Endothelial cell of umbilical vein (primary cell): ENCODE measurements around the gene SPOCD1. TPM values are rescaled to one million over a fixed set of nuclear protein-coding genes. Genes with fewer than 3 reads are reported as not detected.

ENCODE experiments used
- BruUV-seq: library from RNA; stranded (reverse); fragments of 400-500 nt; replicated peaks from 2 replicates; lab custom pipeline; 2021; lab: Mats Ljungman, UMichigan
- CTCF ChIA-PET: fragments of 300-600, 350-600 bp; sonication (Branson Sonifier 250); formaldehyde crosslinking; loops from one replicate; lab custom pipeline; 2021; ENCODE audit warnings: antibody characterized with exemption, inconsistent platforms; lab: Charles Lee
- POLR2A ChIA-PET: fragments of 300-600, 350-600 bp; sonication (Branson Sonifier 250); formaldehyde crosslinking; loops from one replicate; lab custom pipeline; 2021; ENCODE audit warnings: antibody characterized with exemption, inconsistent platforms; lab: Charles Lee
- DNase-seq: peaks from one replicate; pipeline ENCODE4 v3.0.0-alpha.2; 2011; ENCODE audit warnings: low read depth, low spot score
- FAIRE-seq: peaks from 2 replicates; lab custom pipeline; 2011; peaks lifted over from hg19 to GRCh38; lab: Jason Lieb, UNC
- H2AFZ ChIP-seq: 2 replicates; pipeline ENCODE4 v1.6.0; 2012; ENCODE audit warnings: low read depth, low read length, control low read depth, inconsistent platforms
- H3K27ac ChIP-seq: 2 replicates; pipeline ENCODE4 v1.5.1; 2011; ENCODE audit warnings: low read depth, mild to moderate bottlenecking, control low read depth, low read length, moderate library complexity; ENCODE audit not compliant: insufficient read depth
- H3K27me3 ChIP-seq, 2 experiments: 2 replicates each; pipeline versions ENCODE4 v1.6.0 to v1.6.1; 2011; ENCODE audit warnings: low read length in 2 of 2, mixed read lengths in 1 of 2; ENCODE audit not compliant: control insufficient read depth in 2 of 2, insufficient read depth in 2 of 2
- H3K36me3 ChIP-seq, 2 experiments: 2 replicates in 1 of 2; 3 replicates in 1 of 2; pipeline ENCODE4 v1.5.1; 2011; ENCODE audit warnings: low read length in 2 of 2, mild to moderate bottlenecking in 1 of 2, moderate library complexity in 1 of 2; ENCODE audit not compliant: control insufficient read depth in 2 of 2, insufficient read depth in 2 of 2; ENCODE audit errors: extremely low read depth in 1 of 2
- H3K4me1 ChIP-seq: 3 replicates; pipeline ENCODE4 v1.5.1; 2011; ENCODE audit warnings: mild to moderate bottlenecking, low read length; ENCODE audit not compliant: control insufficient read depth, insufficient read depth; ENCODE audit errors: extremely low read depth
- H3K4me2 ChIP-seq: 2 replicates; pipeline ENCODE4 v1.6.1; 2011; ENCODE audit warnings: low read length, control low read depth, mixed read lengths; ENCODE audit not compliant: insufficient read depth
- H3K4me3 ChIP-seq, 3 experiments: fragments of 200-600 bp in 1 of 3; sonication (generic), shearing (Covaris generic) in 1 of 3; replicated peaks in 1 of 3; 2 replicates each; pipeline ENCODE4 v1.5.1; 2011 to 2016; ENCODE audit warnings: control low read depth in 3 of 3, low read length in 3 of 3, mild to moderate bottlenecking in 2 of 3, inconsistent platforms in 1 of 3, low read depth in 1 of 3, moderate library complexity in 1 of 3; ENCODE audit not compliant: insufficient read depth in 1 of 3
- H3K79me2 ChIP-seq: 2 replicates; pipeline ENCODE4 v1.6.0; 2012; ENCODE audit warnings: low read length, inconsistent platforms; ENCODE audit not compliant: control insufficient read depth, insufficient read depth
- H3K9ac ChIP-seq: replicated peaks from 2 replicates; pipeline ENCODE3; 2011; ENCODE audit warnings: low read length, control low read depth; ENCODE audit not compliant: insufficient read depth; ENCODE audit errors: extremely low read depth
- H3K9me1 ChIP-seq: replicated peaks from 3 replicates; pipeline ENCODE4 v1.6.0; 2011; ENCODE audit warnings: mild to moderate bottlenecking, low read length; ENCODE audit not compliant: control insufficient read depth, insufficient read depth; ENCODE audit errors: extremely low read depth
- H3K9me3 ChIP-seq: replicated peaks from 2 replicates; pipeline ENCODE4 v1.5.1; 2012; ENCODE audit warnings: low read length, inconsistent platforms; ENCODE audit not compliant: control insufficient read depth, insufficient read depth
- H4K20me1 ChIP-seq: replicated peaks from 2 replicates; pipeline ENCODE3; 2011; ENCODE audit warnings: mild to moderate bottlenecking, low read length; ENCODE audit not compliant: control insufficient read depth, insufficient read depth; ENCODE audit errors: extremely low read depth
- CTCF ChIP-seq, 2 donors: IDR thresholded peaks; 1 replicate in 1 of 2; 2 replicates in 1 of 2; pipeline ENCODE4 v1.5.1; 2011; ENCODE audit warnings: low read length in 2 of 2, mild to moderate bottlenecking in 2 of 2, moderate library complexity in 2 of 2, control low read depth in 1 of 2, inconsistent platforms in 1 of 2, low read depth in 1 of 2; ENCODE audit not compliant: insufficient read depth in 1 of 2; ENCODE audit errors: extremely low read depth in 1 of 2
- EZH2 ChIP-seq: IDR thresholded peaks from 2 replicates; pipeline ENCODE4 v1.6.1; 2012; ENCODE audit warnings: borderline replicate concordance, low read depth, mild to moderate bottlenecking, moderate library complexity, low read length, inconsistent platforms; ENCODE audit not compliant: severe bottlenecking
- FOS ChIP-seq: IDR thresholded peaks from 2 replicates; pipeline ENCODE4 v1.6.1; 2011; ENCODE audit warnings: mild to moderate bottlenecking, low read length, moderate library complexity, borderline replicate concordance; ENCODE audit not compliant: insufficient read depth
- GATA2 ChIP-seq: IDR thresholded peaks from 2 replicates; pipeline ENCODE4 v1.7.0; 2011; ENCODE audit warnings: low read depth, mild to moderate bottlenecking, moderate library complexity, mixed read lengths, low read length; ENCODE audit not compliant: insufficient read length, insufficient read depth
- JUN ChIP-seq: IDR thresholded peaks from 2 replicates; pipeline ENCODE4 v1.6.1; 2011; ENCODE audit warnings: borderline replicate concordance, low read depth; ENCODE audit not compliant: insufficient read length, insufficient read depth
- MAX ChIP-seq: IDR thresholded peaks from 2 replicates; pipeline ENCODE4 v1.6.1; 2011; ENCODE audit not compliant: insufficient read depth, insufficient read length
- MYC ChIP-seq: IDR thresholded peaks from one replicate; pipeline ENCODE4 v1.6.1; 2011; ENCODE audit warnings: mild to moderate bottlenecking, low read depth, low read length
- POLR2A ChIP-seq: IDR thresholded peaks from 2 replicates; pipeline ENCODE4 v1.6.1; 2012; ENCODE audit warnings: low read depth, mild to moderate bottlenecking, control low read depth, low read length
- POLR2AphosphoS5 ChIP-seq: IDR thresholded peaks from 2 replicates; pipeline ENCODE4 v1.6.1; 2012; ENCODE audit warnings: low read depth, mild to moderate bottlenecking, control low read depth, low read length, moderate library complexity; ENCODE audit not compliant: insufficient read depth
- dilution Hi-C: fragments of 300-500 bp; cut with MboI; formaldehyde crosslinking; loops from one replicate; pipeline ENCODE4 v1.15.0; 2019; ENCODE audit warnings: low sequenced_read_pairs; ENCODE audit not compliant: extremely low pct_ligation_motif_present
- intact Hi-C: fragments of 100-400 bp; cut with micrococcal nuclease; formaldehyde crosslinking; loops from one replicate; pipeline ENCODE4 v1.10.0; 2022
- polyA plus RNA-seq, 4 experiments: library from polyadenylated mRNA; depleted of rRNA in 3 of 4; stranded (reverse) in 3 of 4; unstranded in 1 of 4; fragments of >200 nt; gene quantifications; 2 replicates each; pipeline versions ENCODE4 v1.2.1 to v1.2.3, GENCODE V29; 2011 to 2012; ENCODE audit warnings: missing spikeins in 1 of 4
- total RNA-seq: library from RNA; stranded (reverse); gene quantifications from 2 replicates; pipeline ENCODE4 v1.2.3, GENCODE V29; 2021

The SPOCD1 gene
- total and polyA plus RNA-seq, 2 donors (not counting 3 experiments of a cell fraction or from before 2014, with no cell fraction given) = 0.27 to 33.0 TPM

- Histone ChIP-seq H3K79me2 (no peaks in the 10 kb centered on the region), H3K27ac (no peak overlapping the region), H3K9me3 (no peaks in the 10 kb centered on the region), H3K9me1 (no peaks in the 10 kb centered on the region), H2AFZ (no peak overlapping the region), H3K4me2 (no peak overlapping the region), H3K9ac (no peak overlapping the region), H3K27me3 (no peaks in the 10 kb centered on the region), H3K4me1 (peaks cover 3% of the 10 kb centered on the region), H4K20me1 (no peaks in the 10 kb centered on the region), H3K36me3 (no peaks in the 10 kb centered on the region), H3K4me3 (no peak overlapping the region)
- no peak for FAIRE-seq
- intact Hi-C loops (no loop called here), dilution Hi-C loops (no loop called here)
- no peak for DNase-seq
- BruUV-seq = no TSS peak
- TF ChIP-seq POLR2A (no peak), CTCF (IDR thresholded peaks at IDR 0.05; ENCODE audit: extremely low read depth in 1 of 2, insufficient read depth in 1 of 2, low read depth in 1 of 2, low read length in 2 of 2) (no peak), GATA2 (no peak), MYC (no peak), FOS (no peak), EZH2 (no peak), POLR2AphosphoS5 (no peak), MAX (no peak), JUN (no peak)
- CTCF ChIA-PET = interaction anchor here (0.9 to 5.2 kb wide), 6 partner anchors 8 to 151 kb away, joined by 3 to 77 read pairs (median 11); partner anchors contain the start of gene PTP4A2
- POLR2A ChIA-PET = no interaction called here
Measured at GRCh38 chr1:31814041-31814511, 1.7 kb downstream of the SPOCD1 start.
